ENCODE data around the gene AMPH.

The AMPH gene

GRCh38 chr7:38541440-38541839 is 89.7 kb downstream of the AMPH start:
- Mint-ChIP-seq H3K4me1 (ENCODE audit: low read depth) (peaks cover 4% of the 10 kb centered on the region), H3K27me3 (no peaks in the 10 kb centered on the region)

DNA sequence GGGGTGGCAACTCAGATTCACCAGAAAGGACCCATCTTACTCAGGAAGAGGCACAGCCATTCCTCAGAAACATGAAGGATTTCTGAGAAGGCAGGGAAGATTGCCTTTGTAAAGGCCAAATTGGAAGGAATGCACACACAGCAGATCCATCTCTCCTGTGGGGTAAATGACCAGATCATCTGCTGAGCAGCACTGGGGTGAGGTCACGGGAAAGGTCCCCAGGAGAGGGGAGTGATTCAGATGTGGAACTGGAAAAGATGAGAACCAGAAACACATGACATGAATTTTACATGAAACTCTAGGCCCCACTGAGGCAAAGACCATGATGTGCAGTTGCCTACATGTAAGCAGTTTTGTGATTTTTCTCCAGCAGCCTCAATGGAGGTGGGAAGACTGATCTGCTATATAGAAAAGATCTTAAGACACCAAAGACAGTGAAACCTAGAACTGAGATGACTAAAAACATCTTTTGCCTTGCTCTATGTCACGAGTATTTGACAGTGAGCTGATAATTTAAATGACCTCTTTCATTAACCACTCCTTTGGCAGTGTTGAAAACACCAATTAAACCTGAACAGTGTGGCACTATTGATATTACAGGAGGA is 91.6 kb downstream of the AMPH start:
- Mint-ChIP-seq H3K4me1 (ENCODE audit: low read depth) (peaks cover 4% of the 10 kb centered on the region), H3K4me3 (no peak overlapping the region), H3K9me3 (no peaks in the 10 kb centered on the region), H3K36me3 (ENCODE audit: low read depth) (no peaks in the 10 kb centered on the region), H3K27ac (no peak overlapping the region), H3K27me3 (peaks cover 4% of the 10 kb centered on the region)
- DNase-seq: no peak

More at GRCh38 chr7:38541440-38541839, 89.7 kb downstream of the AMPH start:
- Mint-ChIP-seq H3K4me3 (no peak overlapping the region), H3K9me3 (no peaks in the 10 kb centered on the region), H3K27ac (no peak overlapping the region), H3K36me3 (ENCODE audit: low read depth) (no peaks in the 10 kb centered on the region)
- no peak for DNase-seq

GRCh38 chr7:38535073-38535472 is 96.1 kb downstream of the AMPH start:
- H3K9me3 Mint-ChIP-seq: no peaks in the 10 kb centered on the region
- no peaks in the 10 kb centered on the region for H3K36me3 Mint-ChIP-seq (ENCODE audit: low read depth)
- peaks cover 4% of the 10 kb centered on the region for H3K4me1 Mint-ChIP-seq (ENCODE audit: low read depth)
- H3K27me3 Mint-ChIP-seq: peaks cover 12% of the 10 kb centered on the region
- no peak for DNase-seq
- H3K27ac Mint-ChIP-seq: no peak overlapping the region
- H3K4me3 Mint-ChIP-seq: no peak overlapping the region

DNA sequence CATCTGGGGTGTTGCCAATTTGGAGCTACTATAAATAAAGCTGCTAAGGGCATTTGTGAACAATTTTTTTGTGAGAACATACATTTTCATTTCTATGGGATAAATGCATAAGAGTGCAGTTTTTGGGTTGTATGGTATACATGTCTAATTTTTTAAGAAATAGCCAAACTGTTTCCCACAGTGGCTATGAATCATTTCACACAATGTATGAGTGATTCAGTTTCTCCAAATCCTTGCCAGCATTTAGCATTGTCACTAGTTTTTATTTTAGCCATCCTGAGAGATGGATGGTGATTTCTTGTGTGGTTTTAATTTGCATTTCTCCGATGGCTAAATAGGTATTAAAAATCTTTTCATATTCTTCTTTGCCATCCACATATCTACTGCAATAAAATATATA is 105.3 kb downstream of the AMPH start:
- Mint-ChIP-seq H3K27ac (no peak overlapping the region), H3K27me3 (no peaks in the 10 kb centered on the region), H3K36me3 (ENCODE audit: low read depth) (no peaks in the 10 kb centered on the region), H3K4me1 (ENCODE audit: low read depth) (no peaks in the 10 kb centered on the region), H3K9me3 (no peaks in the 10 kb centered on the region), H3K4me3 (no peak overlapping the region)
- no peak for DNase-seq

- Mint-ChIP-seq H3K27ac (no peak overlapping the region), H3K4me3 (no peak overlapping the region), H3K27me3 (no peaks in the 10 kb centered on the region), H3K9me3 (no peaks in the 10 kb centered on the region), H3K36me3 (ENCODE audit: low read depth) (no peaks in the 10 kb centered on the region), H3K4me1 (ENCODE audit: low read depth) (no peaks in the 10 kb centered on the region)
- DNase-seq: no peak
These were observed 106.4 kb downstream of the AMPH start for GRCh38 chr7:38524786-38525185.

GRCh38 chr7:38520741-38521140 is 110.4 kb downstream of the AMPH start:
- Mint-ChIP-seq H3K4me1 (ENCODE audit: low read depth) (no peaks in the 10 kb centered on the region), H3K27ac (no peak overlapping the region), H3K9me3 (peaks cover 11% of the 10 kb centered on the region), H3K4me3 (no peak overlapping the region), H3K36me3 (ENCODE audit: low read depth) (no peaks in the 10 kb centered on the region), H3K27me3 (no peaks in the 10 kb centered on the region)
- no peak for DNase-seq

DNA sequence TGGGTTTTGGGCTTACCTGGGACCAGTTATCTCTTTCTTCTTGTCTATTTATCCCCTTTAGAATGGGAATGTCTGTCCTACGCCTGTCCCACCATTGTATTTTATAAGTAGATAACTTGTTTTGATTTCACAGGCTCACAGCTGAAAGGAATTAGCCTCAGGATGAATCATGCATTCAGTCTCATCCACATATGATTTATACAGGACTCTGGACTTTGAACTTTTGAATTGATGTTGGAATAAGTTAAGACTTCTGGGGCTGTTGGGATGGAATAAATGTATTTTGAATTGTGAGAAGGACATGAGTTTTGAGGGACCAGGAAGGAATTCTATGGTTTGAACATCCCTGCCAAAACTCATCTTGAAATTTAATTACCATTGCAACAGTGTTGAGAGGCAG is 112.6 kb downstream of the AMPH start:
- Mint-ChIP-seq H3K27ac (no peak overlapping the region), H3K9me3 (peaks cover 18% of the 10 kb centered on the region), H3K4me1 (ENCODE audit: low read depth) (no peaks in the 10 kb centered on the region), H3K27me3 (no peaks in the 10 kb centered on the region), H3K36me3 (ENCODE audit: low read depth) (no peaks in the 10 kb centered on the region), H3K4me3 (no peak overlapping the region)
- no peak for DNase-seq

DNA sequence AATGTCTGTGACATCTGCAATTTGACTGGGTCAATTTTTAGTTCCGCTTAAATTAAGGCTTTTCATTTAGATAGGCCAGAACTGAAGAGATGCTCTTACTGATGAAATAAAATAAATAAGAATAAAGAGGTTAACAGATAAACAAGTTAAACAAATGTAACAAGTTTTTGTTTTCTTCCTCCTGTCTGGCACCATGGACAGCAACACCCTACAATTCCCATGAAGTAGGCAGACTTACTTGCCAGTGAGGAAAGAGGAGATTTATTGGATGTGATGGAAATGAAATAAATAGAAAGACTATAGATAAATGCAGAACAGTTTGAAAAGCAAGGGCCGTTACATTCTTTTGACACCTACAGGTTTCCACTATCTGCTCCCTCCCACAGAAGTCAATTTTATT is 118.5 kb downstream of the AMPH start:
- Mint-ChIP-seq H3K4me1 (ENCODE audit: low read depth) (no peaks in the 10 kb centered on the region), H3K4me3 (no peak overlapping the region), H3K27me3 (no peaks in the 10 kb centered on the region), H3K27ac (no peak overlapping the region), H3K36me3 (ENCODE audit: low read depth) (no peaks in the 10 kb centered on the region), H3K9me3 (peaks cover 18% of the 10 kb centered on the region)
- no peak for DNase-seq

DNA sequence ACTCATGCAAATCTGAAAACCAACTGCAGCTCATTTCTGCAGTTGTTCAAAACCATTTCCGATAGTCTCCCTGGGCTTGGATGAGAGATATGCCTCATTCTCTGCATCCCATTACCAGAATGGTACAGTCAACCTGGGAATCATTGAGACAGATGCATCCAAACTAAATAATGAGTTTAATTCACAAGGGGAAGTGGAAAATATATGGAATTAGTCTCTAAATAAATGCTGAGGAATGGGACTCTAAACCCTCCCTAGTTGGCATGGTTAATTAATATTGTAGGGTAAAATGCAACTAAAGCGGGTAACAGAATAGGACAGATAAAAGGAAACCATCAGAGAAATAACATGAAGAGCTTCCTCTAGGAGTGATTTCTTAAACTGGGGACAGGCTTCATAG is 118.9 kb downstream of the AMPH start:
- no peak overlapping the region for H3K4me3 Mint-ChIP-seq
- H3K27me3 Mint-ChIP-seq: no peaks in the 10 kb centered on the region
- no peak overlapping the region for H3K27ac Mint-ChIP-seq
- DNase-seq: no peak
- H3K36me3 Mint-ChIP-seq (ENCODE audit: low read depth): no peaks in the 10 kb centered on the region
- peaks cover 15% of the 10 kb centered on the region for H3K9me3 Mint-ChIP-seq
- no peaks in the 10 kb centered on the region for H3K4me1 Mint-ChIP-seq (ENCODE audit: low read depth)

- Mint-ChIP-seq H3K27me3 (peaks cover 6% of the 10 kb centered on the region), H3K36me3 (ENCODE audit: low read depth) (no peaks in the 10 kb centered on the region), H3K4me3 (no peak overlapping the region), H3K27ac (no peak overlapping the region), H3K4me1 (ENCODE audit: low read depth) (no peaks in the 10 kb centered on the region), H3K9me3 (no peaks in the 10 kb centered on the region)
- DNase-seq: no peak
These were observed 123.8 kb downstream of the AMPH start for GRCh38 chr7:38507384-38507783.

- Mint-ChIP-seq H3K4me3 (no peak overlapping the region), H3K27me3 (peaks cover 6% of the 10 kb centered on the region), H3K36me3 (ENCODE audit: low read depth) (no peaks in the 10 kb centered on the region), H3K27ac (no peak overlapping the region), H3K9me3 (no peaks in the 10 kb centered on the region), H3K4me1 (ENCODE audit: low read depth) (no peaks in the 10 kb centered on the region)
- no peak for DNase-seq
These were observed 124.4 kb downstream of the AMPH start for GRCh38 chr7:38506756-38507155.

- H3K4me1 Mint-ChIP-seq (ENCODE audit: low read depth): no peaks in the 10 kb centered on the region
- H3K36me3 Mint-ChIP-seq (ENCODE audit: low read depth): no peaks in the 10 kb centered on the region
- H3K4me3 Mint-ChIP-seq: no peak overlapping the region
- H3K9me3 Mint-ChIP-seq: no peaks in the 10 kb centered on the region
- H3K27ac Mint-ChIP-seq: no peak overlapping the region
- H3K27me3 Mint-ChIP-seq: peaks cover 6% of the 10 kb centered on the region
- no peak for DNase-seq
These were observed 125.2 kb downstream of the AMPH start for GRCh38 chr7:38506004-38506403.

DNA sequence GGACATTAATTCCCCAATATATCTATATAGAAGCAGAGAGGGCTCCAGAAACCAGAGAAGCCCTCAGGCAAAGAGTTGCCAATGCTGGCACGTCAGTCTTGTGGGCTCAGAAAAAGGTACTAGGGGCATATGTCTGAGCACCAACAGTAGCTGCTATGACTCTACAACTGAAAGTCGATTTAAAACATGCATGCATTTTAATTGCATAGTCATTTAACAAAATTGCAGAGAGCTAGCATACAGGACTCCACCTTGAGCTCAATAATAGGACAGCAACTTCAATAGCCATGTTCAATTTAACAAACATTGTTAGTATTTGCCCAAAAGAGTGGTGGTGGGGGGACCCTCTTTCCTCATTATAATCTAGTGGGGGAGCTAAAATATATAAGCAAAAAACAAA is 126.5 kb downstream of the AMPH start:
- no peak overlapping the region for H3K4me3 Mint-ChIP-seq
- no peak overlapping the region for H3K27ac Mint-ChIP-seq
- no peak for DNase-seq
- H3K9me3 Mint-ChIP-seq: no peaks in the 10 kb centered on the region
- no peaks in the 10 kb centered on the region for H3K36me3 Mint-ChIP-seq (ENCODE audit: low read depth)
- no peaks in the 10 kb centered on the region for H3K4me1 Mint-ChIP-seq (ENCODE audit: low read depth)
- peaks cover 6% of the 10 kb centered on the region for H3K27me3 Mint-ChIP-seq

DNA sequence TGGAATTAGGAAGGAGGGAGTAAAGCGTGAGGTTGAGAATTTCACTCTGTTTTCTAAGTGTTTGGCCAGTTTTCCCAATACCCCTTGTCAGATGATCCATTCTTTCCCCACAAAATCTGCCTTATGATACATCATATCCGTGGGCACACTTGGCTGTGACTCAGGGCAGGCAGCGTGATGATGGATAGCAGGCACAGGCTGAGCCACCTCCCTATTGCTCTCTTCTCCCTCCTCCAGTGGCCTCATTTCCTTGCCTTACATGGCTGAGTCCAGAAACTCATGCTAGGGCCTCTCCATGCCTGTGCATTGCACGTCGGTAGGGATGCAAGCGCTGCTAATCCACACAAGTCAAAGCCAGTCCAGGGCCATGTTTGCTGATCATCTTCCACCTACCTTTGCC is 128.3 kb downstream of the AMPH start:
- DNase-seq: no peak
- Mint-ChIP-seq H3K27ac (no peak overlapping the region), H3K9me3 (no peaks in the 10 kb centered on the region), H3K27me3 (peaks cover 9% of the 10 kb centered on the region), H3K4me3 (no peak overlapping the region), H3K36me3 (ENCODE audit: low read depth) (no peaks in the 10 kb centered on the region), H3K4me1 (ENCODE audit: low read depth) (no peaks in the 10 kb centered on the region)

DNA sequence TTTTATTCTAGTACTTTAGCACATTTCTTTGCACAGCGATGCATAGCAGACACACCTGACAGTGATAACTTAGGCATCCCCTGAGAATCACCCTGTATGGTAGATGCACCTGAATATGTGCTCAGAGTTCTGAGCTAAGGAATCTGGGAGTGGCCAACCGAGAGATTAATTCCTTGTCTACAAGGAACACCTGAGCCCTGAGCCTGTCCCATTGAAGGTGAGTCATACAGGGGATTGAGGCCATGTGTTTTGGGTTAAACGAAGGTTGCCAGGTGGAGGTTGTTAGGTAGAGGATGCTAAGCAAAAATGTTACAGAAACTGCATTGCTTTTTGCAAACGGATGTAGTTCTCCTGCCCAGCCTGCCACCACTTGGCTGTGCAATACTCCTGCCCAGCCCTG is 128.9 kb downstream of the AMPH start:
- H3K36me3 Mint-ChIP-seq (ENCODE audit: low read depth): no peaks in the 10 kb centered on the region
- no peak for DNase-seq
- H3K4me3 Mint-ChIP-seq: no peak overlapping the region
- H3K4me1 Mint-ChIP-seq (ENCODE audit: low read depth): no peaks in the 10 kb centered on the region
- no peak overlapping the region for H3K27ac Mint-ChIP-seq
- peaks cover 9% of the 10 kb centered on the region for H3K27me3 Mint-ChIP-seq
- no peaks in the 10 kb centered on the region for H3K9me3 Mint-ChIP-seq

GRCh38 chr7:38492010-38492409 is 139.2 kb downstream of the AMPH start:
- Mint-ChIP-seq H3K27ac (no peak overlapping the region), H3K4me3 (no peak overlapping the region), H3K9me3 (no peaks in the 10 kb centered on the region), H3K27me3 (peaks cover 16% of the 10 kb centered on the region), H3K4me1 (ENCODE audit: low read depth) (no peaks in the 10 kb centered on the region), H3K36me3 (ENCODE audit: low read depth) (no peaks in the 10 kb centered on the region)
- DNase-seq: no peak

All from activated T-cell treated with anti-CD3 and anti-CD28 coated beads, Interleukin-2, amount 50 U/mL, for 24 hours (primary cell).